Ureter (tissue), 1 donor: Measurements from ENCODE around the gene PGA4. TPM values are rescaled to one million over a fixed set of nuclear protein-coding genes. Genes with fewer than 3 reads are reported as not detected.
"Not testable (repeated sequence)": the region's sequence is repeated elsewhere in the genome, so short reads cannot be mapped to it uniquely, and the experiment has no call there.

Experiments used
- DNase-seq: peaks from one replicate; pipeline ENCODE4 v3.0.0-alpha.2; 2020; ENCODE audit warnings: low spot score
- total RNA-seq: library from RNA; stranded (reverse); gene quantifications from one replicate; pipeline ENCODE4 v1.2.4, GENCODE V29; 2023
- donor health status: DM: yes; HTN: yes; CAD: no.

Gene PGA4
- total RNA-seq, 1 donor from 2014 or later, result not detected

- DNase-seq, result not testable (repeated sequence)
These were observed 17.6 kb upstream of the PGA4 start for GRCh38 chr11:61204502-61205059.

GRCh38 chr11:61207636-61208310, 14.4 kb upstream of the PGA4 start:
- not testable (repeated sequence) for DNase-seq

DNA sequence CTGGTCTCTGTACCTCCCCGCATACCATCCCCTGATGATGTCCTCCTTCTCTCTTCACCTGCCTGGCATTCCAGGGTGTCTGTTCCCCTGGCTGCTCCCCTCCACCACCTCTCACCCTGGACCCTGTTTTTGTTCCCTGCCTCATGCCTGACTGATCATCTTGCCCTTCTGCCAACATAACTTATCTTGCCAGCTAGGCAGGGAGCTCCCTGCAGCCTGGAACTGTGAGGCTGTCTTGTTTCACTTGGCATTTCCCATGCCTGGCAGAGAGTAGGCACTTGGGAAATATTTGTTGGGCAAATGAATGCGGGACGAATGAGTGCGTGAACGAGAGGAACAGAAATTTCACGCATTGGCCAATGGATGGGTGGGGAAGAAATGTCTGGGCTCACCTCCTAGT, 11.5 kb upstream of the PGA4 start:
- DNase-seq, result not testable (repeated sequence)

- not testable (repeated sequence) for DNase-seq
These were observed 10.7 kb upstream of the PGA4 start for GRCh38 chr11:61211327-61211952.

GRCh38 chr11:61212202-61212601, 9.9 kb upstream of the PGA4 start:
- DNase-seq, result not testable (repeated sequence)

DNA sequence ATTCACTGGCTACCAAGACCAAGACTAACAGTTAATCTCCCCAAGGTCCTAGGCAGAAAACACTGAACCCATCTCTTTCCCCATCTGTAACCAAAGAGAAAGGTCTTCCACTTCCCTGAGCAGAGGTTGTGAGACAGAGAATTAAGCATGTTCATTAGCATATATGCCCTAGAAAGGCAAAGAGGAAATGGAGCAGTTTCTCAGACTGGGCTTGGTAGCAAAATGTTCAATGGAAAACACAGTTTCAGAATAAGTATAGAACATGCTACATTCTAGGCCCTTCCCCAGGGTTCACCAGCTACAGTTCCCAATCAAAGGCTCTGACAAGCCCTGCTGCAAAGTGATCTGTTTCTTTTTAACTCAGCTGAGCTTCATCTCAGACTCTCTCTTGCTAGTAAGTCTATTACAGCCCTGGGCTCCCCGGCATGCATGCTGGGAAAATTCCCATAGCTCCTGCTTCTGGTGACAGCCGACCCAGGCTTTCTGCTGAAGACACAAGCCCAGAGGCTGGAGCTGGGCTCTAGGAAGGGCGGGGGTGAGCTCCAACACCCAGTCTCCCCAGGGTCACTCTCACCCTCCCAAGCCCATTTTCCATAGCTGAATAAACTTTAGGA, 8.3 kb upstream of the PGA4 start:
- DNase-seq, result not testable (repeated sequence)

- DNase-seq, result not testable (repeated sequence)
These were observed 3.8 kb upstream of the PGA4 start for GRCh38 chr11:61218306-61218705.

DNA sequence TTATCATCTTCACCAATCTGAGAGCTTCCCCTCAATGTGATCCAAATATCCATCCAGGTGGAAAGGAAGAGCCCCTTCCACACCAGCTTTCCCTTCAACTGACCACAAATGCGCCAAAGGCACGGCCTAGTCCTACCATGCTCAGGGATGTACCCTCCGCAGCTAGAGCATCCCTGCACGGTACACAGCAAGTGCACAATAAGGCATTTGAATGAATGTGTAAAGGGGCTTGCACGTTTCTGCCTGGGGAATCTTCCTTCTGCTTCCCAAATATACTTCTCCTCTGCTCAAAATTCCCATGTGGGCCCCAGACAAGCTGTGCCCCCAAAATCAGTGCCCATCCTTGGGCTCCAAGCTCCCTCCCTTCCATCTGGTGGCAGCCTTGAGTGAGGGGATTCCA, 3.1 kb upstream of the PGA4 start:
- DNase-seq, result not testable (repeated sequence)

GRCh38 chr11:61222692-61223091, 545 bp downstream of the PGA4 start:
- DNase-seq, result not testable (repeated sequence)

DNA sequence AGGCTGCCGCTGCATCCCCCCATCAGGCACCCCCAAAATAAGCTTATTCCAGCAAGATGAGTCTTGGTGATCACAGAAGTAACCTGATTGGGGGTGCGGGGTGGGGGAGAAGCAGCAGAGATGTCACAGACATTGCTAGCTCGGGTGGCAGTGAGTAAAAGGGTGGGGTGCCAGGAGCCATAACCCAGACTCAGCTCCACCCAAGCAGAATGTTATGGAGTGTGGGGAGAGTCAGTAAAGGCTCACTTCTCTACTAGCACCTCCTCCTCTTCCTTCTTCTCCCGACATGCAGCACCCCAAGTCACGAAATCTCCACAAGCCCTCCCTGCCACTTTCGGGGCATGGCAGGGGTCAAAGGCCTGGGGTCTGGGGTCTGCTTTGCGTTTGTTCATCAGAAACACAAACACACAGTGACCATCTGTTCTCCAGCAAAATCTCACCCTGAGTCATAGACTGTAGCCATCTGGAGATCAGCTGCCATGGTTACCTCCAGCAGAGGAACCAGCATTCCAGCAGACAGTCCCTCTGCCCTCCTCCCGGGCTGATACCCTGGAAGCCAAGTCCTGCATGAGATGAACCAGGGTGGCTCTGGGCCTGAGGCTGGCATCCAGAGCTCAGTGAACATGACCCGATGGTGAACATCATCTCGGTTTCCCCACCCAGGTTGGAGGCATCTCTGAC, 4.5 kb downstream of the PGA4 start:
- DNase-seq, result not testable (repeated sequence)

GRCh38 chr11:61229458-61229857, 7.3 kb downstream of the PGA4 start:
- DNase-seq, result not testable (repeated sequence)

DNA sequence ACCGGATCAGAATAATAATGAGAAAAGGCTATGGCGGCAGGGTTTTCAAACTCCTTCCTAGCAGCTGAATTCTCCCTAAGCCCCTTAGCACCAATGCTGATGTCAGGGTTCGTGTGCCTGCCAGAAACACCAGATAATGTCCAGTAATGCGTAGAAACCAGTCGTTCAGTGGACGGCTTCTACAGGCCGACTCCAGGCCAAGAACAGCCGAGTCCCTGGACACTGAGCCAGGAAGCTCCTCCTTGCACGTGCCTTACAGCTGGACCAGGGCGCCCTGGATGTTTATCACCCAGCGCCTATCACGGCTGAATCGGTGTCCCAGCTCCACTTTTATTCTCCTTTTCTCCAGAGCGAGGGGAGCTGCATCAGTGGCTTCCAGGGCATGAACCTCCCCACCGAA, 8.9 kb downstream of the PGA4 start:
- not testable (repeated sequence) for DNase-seq

- not testable (repeated sequence) for DNase-seq
These were observed 9.4 kb downstream of the PGA4 start for GRCh38 chr11:61231585-61231984.

GRCh38 chr11:61232548-61233145, 10.5 kb downstream of the PGA4 start:
- not testable (repeated sequence) for DNase-seq

DNA sequence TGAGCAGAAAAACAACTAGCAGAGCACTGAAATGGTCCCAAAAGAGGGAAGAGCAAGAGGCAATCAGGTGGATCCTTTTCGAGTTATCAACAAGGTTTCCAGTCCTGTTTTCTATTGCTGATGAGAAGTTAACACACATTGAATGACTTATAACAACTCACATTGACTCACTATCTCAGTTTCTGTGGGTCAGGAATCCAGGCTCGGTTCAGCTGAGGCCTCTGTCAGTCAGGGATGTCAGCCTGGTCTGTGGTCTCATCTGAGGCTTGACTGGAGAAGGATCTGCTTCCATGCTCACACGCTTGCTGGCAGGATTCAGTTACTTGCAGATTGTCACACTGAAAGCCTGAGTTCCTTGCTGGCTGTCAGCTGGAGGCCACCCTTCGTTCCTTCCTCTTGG, 15.0 kb downstream of the PGA4 start:
- DNase-seq, result not testable (repeated sequence)

- DNase-seq, result not testable (repeated sequence)
These were observed 18.1 kb downstream of the PGA4 start for GRCh38 chr11:61240288-61240687.

- not testable (repeated sequence) for DNase-seq
These were observed 18.7 kb downstream of the PGA4 start, which contains the start of gene PGA5 for GRCh38 chr11:61240875-61241274. Gene PGA5, plus strand, starts transcription at chr11:61241175. Its CDS starts 52 bp downstream, at chr11:61241227.

GRCh38 chr11:61241526-61241925, 19.4 kb downstream of the PGA4 start:
- DNase-seq, result not testable (repeated sequence)

DNA sequence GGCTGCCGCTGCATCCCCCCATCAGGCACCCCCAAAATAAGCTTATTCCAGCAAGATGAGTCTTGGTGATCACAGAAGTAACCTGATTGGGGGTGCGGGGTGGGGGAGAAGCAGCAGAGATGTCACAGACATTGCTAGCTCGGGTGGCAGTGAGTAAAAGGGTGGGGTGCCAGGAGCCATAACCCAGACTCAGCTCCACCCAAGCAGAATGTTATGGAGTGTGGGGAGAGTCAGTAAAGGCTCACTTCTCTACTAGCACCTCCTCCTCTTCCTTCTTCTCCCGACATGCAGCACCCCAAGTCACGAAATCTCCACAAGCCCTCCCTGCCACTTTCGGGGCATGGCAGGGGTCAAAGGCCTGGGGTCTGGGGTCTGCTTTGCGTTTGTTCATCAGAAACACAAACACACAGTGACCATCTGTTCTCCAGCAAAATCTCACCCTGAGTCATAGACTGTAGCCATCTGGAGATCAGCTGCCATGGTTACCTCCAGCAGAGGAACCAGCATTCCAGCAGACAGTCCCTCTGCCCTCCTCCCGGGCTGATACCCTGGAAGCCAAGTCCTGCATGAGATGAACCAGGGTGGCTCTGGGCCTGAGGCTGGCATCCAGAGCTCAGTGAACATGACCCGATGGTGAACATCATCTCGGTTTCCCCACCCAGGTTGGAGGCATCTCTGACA, 23.3 kb downstream of the PGA4 start:
- not testable (repeated sequence) for DNase-seq

DNA sequence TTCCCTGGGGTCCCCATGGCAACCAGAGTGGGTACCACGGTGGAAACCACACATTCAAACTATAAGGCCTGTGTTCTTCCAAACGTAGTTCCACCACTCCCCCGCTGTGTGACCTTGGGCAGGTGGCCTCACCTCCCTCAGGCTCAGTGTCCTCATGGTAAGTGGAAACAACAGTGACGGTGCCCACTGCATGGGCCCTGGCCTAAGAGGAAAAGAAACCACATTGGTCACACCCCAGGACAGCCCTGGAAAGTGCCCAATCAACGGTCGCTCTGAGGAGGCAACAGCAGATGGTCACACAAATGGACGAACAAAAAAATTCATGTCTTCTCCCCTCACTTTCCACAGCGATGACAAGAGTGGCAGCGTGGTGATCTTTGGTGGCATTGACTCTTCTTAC, 25.9 kb downstream of the PGA4 start:
- not testable (repeated sequence) for DNase-seq

DNA sequence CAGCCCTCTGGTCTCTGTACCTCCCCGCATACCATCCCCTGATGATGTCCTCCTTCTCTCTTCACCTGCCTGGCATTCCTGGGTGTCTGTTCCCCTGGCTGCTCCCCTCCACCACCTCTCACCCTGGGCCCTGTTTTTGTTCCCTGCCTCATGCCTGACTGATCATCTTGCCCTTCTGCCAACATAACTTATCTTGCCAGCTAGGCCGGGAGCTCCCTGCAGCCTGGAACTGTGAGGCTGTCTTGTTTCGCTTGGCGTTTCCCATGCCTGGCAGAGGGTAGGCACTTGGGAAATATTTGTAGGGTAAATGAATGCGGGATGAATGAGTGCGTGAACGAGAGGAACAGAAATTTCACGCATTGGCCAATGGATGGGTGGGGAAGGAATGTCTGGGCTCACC, 27.1 kb downstream of the PGA4 start:
- DNase-seq, result not testable (repeated sequence)
